Measurements from ENCODE around the gene SMCP. TPM values are rescaled to one million over a fixed set of nuclear protein-coding genes. Genes with fewer than 3 reads are reported as not detected.

The SMCP gene
- total and polyA plus RNA-seq, 2 of the 13 experiments (the other 11 are each of a cell fraction or from before 2014, with no cell fraction given): not detected

DNA sequence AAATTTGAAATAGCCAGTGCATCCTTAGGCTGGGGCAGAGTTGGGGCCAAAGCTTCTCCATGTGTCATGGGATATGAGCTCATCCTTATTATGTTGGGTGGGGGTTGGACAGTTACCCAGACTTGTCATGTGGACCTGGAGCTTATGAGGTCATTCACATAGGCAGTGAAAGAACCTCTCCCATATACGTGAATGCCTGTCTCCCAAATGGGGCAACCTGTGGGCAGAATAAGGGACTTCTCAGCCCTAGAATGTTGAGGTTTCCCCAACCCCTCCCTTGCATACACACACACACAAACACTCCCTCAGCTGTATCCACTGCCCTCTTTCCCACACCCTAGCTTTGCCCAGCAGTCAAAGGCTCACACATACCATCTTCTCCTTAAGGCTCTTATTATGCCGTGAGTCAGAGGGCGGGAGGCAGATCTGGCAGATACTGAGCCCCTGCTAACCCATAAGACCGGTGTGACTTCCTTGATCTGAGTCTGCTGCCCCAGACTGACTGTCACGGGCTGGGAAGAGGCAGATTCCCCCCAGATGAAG is 28.0 kb downstream of the SMCP start:
- H3K27me3 ChIP-seq (ENCODE audit: control insufficient read depth in 1 of 2, insufficient read depth in 2 of 2, low read length in 2 of 2): no peaks in the 10 kb centered on the region; a peak in 1 of 5 replicates

More for the DNA sequence above, 28.0 kb downstream of the SMCP start:
- H3K36me3 ChIP-seq (replicated peaks in 1 of 2; ENCODE audit: control insufficient read depth in 1 of 2, insufficient read depth in 2 of 2, low read length in 2 of 2): no peaks in the 10 kb centered on the region
- no peaks in the 10 kb centered on the region for H4K20me1 ChIP-seq (ENCODE audit: insufficient read depth, low read length)
- no TSS peak for BruUV-seq (replicated peaks)
- H3K9me3 ChIP-seq (ENCODE audit: low read length): no peaks in the 10 kb centered on the region
- no peak overlapping the region for H3K4me3 ChIP-seq (replicated peaks in 1 of 3; ENCODE audit: insufficient read depth in 1 of 3, low read depth in 2 of 3, low read length in 3 of 3)
- DNase-seq (ENCODE audit: low spot score) (no peak), FAIRE-seq (no peak), ATAC-seq (no peak)
- H3K79me2 ChIP-seq (ENCODE audit: insufficient read depth, low read length): no peaks in the 10 kb centered on the region
- ChIA-PET CTCF (ENCODE audit: low intra/inter-chr PET ratio, low total read pairs) (no interaction called here), POLR2A (no interaction called here)
- no peak overlapping the region for H2AFZ ChIP-seq (ENCODE audit: low read length)
- in situ Hi-C loops (cut with HindIII; ENCODE audit: extremely low pct_ligation_motif_present, low pct_unique_long_range_greater_than_20kb) (no loop called here), intact Hi-C loops (cut with micrococcal nuclease; ENCODE audit: unreplicated experiment) (no loop called here)
- no peak overlapping the region for H3K9ac ChIP-seq (ENCODE audit: insufficient read depth, low read depth, low read length)
- no peaks in the 10 kb centered on the region for H3K4me1 ChIP-seq (ENCODE audit: insufficient read depth, low read length)
- peak; percentile 42; the same call in 1 of the 2 replicates for TF ChIP-seq ATF7 (IDR thresholded peaks at IDR 0.05)
- TF ChIP-seq ATF7 (CRISPR knock-in tag; IDR thresholded peaks at IDR 0.05): no peak
- TF ChIP-seq ZFX (CRISPR knock-in tag; IDR thresholded peaks at IDR 0.05; ENCODE audit: low read depth): no peak
- TF ChIP-seq JUN (CRISPR knock-in tag; IDR thresholded peaks at IDR 0.05): no peak
- TF ChIP-seq, protein P1, sequence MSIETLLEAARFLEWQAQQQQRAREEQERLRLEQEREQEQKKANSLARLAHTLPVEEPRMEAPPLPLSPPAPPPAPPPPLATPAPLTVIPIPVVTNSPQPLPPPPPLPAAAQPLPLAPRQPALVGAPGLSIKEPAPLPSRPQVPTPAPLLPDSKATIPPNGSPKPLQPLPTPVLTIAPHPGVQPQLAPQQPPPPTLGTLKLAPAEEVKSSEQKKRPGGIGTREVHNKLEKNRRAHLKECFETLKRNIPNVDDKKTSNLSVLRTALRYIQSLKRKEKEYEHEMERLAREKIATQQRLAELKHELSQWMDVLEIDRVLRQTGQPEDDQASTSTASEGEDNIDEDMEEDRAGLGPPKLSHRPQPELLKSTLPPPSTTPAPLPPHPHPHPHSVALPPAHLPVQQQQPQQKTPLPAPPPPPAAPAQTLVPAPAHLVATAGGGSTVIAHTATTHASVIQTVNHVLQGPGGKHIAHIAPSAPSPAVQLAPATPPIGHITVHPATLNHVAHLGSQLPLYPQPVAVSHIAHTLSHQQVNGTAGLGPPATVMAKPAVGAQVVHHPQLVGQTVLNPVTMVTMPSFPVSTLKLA (IDR thresholded peaks at IDR 0.05): no peak
- TF ChIP-seq SP2 (CRISPR knock-in tag; IDR thresholded peaks at IDR 0.05): no peak
- TF ChIP-seq, protein P2, sequence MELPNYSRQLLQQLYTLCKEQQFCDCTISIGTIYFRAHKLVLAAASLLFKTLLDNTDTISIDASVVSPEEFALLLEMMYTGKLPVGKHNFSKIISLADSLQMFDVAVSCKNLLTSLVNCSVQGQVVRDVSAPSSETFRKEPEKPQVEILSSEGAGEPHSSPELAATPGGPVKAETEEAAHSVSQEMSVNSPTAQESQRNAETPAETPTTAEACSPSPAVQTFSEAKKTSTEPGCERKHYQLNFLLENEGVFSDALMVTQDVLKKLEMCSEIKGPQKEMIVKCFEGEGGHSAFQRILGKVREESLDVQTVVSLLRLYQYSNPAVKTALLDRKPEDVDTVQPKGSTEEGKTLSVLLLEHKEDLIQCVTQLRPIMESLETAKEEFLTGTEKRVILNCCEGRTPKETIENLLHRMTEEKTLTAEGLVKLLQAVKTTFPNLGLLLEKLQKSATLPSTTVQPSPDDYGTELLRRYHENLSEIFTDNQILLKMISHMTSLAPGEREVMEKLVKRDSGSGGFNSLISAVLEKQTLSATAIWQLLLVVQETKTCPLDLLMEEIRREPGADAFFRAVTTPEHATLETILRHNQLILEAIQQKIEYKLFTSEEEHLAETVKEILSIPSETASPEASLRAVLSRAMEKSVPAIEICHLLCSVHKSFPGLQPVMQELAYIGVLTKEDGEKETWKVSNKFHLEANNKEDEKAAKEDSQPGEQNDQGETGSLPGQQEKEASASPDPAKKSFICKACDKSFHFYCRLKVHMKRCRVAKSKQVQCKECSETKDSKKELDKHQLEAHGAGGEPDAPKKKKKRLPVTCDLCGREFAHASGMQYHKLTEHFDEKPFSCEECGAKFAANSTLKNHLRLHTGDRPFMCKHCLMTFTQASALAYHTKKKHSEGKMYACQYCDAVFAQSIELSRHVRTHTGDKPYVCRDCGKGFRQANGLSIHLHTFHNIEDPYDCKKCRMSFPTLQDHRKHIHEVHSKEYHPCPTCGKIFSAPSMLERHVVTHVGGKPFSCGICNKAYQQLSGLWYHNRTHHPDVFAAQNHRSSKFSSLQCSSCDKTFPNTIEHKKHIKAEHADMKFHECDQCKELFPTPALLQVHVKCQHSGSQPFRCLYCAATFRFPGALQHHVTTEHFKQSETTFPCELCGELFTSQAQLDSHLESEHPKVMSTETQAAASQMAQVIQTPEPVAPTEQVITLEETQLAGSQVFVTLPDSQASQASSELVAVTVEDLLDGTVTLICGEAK (IDR thresholded peaks at IDR 0.05): no peak
- TF ChIP-seq, protein P2 (CRISPR knock-in tag; IDR thresholded peaks at IDR 0.05): no peak
- TF ChIP-seq, protein P3, sequence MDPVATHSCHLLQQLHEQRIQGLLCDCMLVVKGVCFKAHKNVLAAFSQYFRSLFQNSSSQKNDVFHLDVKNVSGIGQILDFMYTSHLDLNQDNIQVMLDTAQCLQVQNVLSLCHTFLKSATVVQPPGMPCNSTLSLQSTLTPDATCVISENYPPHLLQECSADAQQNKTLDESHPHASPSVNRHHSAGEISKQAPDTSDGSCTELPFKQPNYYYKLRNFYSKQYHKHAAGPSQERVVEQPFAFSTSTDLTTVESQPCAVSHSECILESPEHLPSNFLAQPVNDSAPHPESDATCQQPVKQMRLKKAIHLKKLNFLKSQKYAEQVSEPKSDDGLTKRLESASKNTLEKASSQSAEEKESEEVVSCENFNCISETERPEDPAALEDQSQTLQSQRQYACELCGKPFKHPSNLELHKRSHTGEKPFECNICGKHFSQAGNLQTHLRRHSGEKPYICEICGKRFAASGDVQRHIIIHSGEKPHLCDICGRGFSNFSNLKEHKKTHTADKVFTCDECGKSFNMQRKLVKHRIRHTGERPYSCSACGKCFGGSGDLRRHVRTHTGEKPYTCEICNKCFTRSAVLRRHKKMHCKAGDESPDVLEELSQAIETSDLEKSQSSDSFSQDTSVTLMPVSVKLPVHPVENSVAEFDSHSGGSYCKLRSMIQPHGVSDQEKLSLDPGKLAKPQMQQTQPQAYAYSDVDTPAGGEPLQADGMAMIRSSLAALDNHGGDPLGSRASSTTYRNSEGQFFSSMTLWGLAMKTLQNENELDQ (CRISPR knock-in tag; IDR thresholded peaks at IDR 0.05; ENCODE audit: borderline replicate concordance): no peak
- no peak overlapping the region for H3K4me2 ChIP-seq (ENCODE audit: low read depth, low read length)
- WGBS (ENCODE audit: low lambda C conversion rate): 3% methylated on average over 5 of the region's 5 CpGs
- H3K27ac ChIP-seq (ENCODE audit: extremely low read length, insufficient read depth, low read length): no peak overlapping the region

Data from HepG2 (cell line).